ENCODE measurements around the gene SETD1B.
"Not testable (repeated sequence)": the region's sequence is repeated elsewhere in the genome, so short reads cannot be mapped to it uniquely, and the experiment has no call there.

Gene SETD1B

DNA sequence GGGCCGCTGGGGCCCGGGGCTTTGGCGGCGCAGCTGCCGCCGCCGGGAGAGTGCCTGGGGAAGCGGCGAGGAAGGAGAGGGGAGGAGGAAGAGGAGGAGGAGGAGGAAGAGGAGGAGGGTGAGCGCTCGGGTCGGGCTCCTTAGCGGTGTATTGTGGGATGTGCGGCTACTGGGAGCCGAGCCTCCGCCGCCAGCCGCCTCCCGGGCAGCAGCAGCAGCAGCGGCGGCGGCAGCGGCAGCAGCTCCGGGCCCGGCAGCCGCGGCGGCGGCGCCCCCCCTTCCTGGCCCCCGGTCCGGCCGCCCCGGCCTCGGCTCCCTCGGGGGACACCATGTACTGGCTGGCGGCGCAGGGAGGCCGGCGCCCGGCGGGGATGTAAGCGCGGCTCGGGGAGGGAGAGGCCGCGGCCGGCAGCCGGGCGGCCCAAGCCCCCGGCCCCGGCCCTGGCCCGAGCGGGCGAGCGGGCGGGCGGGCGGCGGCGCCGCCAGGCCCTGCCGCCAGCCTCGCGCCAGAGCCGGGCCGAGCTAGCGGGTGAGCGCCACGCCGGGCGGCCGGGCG, at the start of gene SETD1B:
Gene SETD1B (plus strand): TSS at position 149 of the 556 bp plus-strand sequence. CDS start 729 bp downstream, outside the sequence.
- no peak for DNase-seq (ENCODE audit: low read depth)

DNA sequence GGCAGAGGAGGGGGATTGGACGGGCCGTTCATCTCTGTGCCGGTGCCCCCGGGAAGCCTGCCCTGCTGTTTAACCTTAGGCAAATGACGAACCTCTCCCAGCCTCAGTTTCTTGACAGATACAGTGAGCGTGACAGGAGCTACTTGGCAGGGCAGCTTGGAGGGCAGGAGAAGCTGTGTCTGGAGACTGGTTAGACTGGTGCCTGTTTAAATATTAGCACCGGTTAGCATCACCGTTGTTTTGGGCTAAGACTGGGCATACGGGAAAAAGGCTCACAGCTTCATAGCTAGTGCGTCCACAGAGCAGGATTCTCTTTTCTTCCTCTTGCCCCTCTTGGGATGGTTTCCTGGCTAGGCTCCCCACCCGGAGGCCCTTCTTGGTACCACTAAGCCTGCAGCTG, 49.0 kb upstream of the SETD1B start:
- no peak for DNase-seq (ENCODE audit: low read depth)

GRCh38 chr12:121755591-121755990, 48.2 kb upstream of the SETD1B start:
- no peak for DNase-seq (ENCODE audit: low read depth)

GRCh38 chr12:121758536-121758935, 45.3 kb upstream of the SETD1B start:
- DNase-seq (ENCODE audit: low read depth), result not testable (repeated sequence)

GRCh38 chr12:121762269-121762668, 41.5 kb upstream of the SETD1B start:
- DNase-seq (ENCODE audit: low read depth), result no peak

DNA sequence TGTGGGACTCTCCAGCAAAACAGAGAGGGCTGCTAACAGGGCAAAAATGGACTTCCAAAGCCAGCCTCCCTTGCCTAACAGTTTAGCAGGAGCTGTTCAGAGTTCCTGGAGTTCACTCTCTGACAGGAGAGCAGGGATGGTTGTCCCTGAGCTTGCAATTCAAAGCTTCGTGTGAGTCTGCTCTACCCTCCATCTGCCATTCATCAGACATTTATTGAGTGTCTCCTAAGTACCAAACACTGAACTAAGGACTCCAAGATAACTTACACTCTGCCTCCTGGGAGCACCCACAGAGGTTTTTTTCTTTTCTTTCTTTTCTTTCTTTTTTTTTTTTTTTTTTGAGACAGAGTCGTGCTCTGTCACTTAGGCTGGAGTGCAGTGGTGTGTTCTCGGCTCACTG, 39.0 kb upstream of the SETD1B start:
- DNase-seq (ENCODE audit: low read depth), result no peak

DNA sequence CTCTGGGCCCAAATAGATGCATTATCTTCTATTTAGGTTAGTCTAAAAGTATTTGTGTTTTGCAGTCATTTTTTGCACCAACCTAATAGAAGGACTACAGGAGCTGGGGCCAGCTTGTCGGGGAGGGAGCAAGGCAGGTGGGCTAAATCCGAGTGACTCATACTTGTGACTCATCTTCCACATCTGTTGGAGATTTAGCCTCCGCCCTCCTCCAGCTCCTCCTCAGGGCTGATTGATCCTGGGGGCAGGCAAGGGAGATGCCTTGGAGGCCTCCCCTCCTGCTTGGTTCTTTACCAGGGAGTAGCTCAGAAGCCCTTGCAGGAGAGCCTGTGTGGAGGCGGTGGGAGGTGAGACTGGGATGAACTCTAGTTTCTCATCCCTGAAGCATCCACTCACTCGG, 38.2 kb upstream of the SETD1B start:
- no peak for DNase-seq (ENCODE audit: low read depth)

DNA sequence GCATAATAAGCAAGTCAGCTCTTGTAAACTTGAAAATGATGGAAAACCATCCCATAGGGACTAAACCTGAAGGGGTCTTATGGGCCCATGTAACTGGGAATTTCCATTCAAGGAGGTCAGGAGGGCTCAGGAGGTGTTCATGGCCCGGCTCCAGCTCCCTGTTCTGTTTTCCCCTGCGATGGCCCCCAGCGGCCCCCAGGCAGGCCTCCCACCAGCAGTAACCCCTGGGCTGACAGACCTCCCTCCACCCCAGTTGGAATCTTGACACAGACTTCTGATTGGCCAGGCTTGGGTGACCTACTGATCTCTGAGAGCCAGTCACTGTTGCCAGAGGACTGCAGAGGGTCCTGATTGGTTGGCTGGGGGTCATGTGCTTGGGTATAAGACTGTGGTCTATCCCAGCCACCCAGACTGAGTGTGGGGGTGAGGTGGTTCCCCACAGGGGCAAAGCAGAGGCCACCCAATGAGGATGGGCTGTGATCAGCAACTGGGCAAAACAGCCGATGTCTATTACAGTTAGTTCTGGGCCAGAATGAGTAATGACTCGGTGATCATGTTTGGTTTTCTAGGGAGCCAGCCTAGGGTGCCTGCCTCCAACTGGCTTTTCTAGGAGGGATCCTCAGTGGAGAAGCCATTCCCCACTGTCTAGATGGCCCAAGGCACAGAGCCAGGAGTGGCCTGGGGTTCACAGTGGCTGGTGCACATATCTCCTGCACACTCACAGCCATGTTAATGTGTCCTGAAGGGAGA, 37.3 kb upstream of the SETD1B start:
- no peak for DNase-seq (ENCODE audit: low read depth)

DNA sequence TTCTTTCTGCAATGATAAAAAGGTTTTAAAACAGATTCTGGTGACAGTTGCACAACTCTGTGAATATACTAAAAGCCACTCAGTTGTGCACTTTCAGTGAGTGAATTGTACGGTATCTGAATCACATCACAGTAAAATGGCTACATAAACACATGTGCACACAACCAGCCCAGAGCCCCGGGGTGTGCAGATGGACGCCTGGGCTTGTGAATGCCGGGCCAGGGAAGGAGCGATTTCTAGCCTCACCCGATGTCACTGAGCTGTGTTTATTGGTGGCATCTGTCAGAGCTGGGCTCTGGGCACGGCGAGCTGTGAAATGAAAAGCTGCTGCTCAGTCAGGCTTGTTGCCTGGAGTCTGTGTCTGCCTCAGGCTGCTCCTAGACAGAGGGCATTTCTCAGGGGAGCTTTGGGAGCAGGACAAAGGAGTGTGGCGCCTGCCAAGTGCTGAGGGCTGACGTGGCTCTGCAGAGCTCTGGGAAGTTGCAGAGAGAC, 36.2 kb upstream of the SETD1B start:
- DNase-seq (ENCODE audit: low read depth), result no peak

DNA sequence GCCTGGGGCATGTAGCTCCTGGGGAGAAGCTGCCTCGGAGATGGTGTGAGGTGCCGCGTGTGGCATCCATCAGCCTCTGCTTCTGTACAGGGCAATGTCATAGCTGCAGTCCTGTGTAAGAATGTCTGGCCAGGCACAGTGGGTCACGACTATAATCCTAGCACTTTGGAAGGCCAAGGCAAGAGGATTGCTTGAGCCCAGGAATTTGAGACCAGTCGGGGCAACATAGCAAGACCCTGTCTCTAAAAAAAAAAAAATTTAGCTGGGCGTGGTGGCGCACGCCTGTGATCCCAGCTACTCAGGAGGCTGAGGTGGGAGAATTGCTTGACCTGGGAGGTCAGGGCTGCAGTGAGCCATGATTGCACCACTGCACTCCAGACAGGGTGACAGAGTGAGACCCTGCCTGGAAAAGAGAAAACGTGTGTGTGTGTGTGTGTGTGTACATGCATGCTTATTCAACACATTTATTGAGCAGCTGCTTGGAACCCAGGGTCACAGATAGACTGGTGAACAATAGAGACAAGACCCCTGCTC, 34.4 kb upstream of the SETD1B start:
- no peak for DNase-seq (ENCODE audit: low read depth)

GRCh38 chr12:121769831-121770301, 33.9 kb upstream of the SETD1B start:
- DNase-seq (ENCODE audit: low read depth), result no peak

DNA sequence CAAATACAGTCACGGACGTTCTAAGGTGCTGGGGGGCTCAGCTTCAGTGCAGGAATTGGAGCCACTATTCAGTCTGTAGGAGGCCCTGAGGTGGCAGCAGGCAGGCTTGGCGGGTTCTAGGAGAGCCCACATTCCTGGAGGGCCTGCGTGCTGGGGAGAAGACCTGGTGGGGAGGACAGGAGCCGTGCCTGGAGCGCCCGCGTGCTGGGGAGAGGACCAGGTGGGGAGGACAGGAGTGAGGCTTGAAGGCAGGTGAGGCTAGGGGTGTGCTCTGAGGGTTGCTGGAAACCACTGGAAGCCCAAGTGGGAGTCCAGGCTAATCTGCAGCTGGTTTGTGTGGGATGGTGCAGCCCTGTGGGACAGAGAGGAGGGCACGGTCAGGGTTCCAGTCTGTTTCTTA, 33.4 kb upstream of the SETD1B start:
- no peak for DNase-seq (ENCODE audit: low read depth)

DNA sequence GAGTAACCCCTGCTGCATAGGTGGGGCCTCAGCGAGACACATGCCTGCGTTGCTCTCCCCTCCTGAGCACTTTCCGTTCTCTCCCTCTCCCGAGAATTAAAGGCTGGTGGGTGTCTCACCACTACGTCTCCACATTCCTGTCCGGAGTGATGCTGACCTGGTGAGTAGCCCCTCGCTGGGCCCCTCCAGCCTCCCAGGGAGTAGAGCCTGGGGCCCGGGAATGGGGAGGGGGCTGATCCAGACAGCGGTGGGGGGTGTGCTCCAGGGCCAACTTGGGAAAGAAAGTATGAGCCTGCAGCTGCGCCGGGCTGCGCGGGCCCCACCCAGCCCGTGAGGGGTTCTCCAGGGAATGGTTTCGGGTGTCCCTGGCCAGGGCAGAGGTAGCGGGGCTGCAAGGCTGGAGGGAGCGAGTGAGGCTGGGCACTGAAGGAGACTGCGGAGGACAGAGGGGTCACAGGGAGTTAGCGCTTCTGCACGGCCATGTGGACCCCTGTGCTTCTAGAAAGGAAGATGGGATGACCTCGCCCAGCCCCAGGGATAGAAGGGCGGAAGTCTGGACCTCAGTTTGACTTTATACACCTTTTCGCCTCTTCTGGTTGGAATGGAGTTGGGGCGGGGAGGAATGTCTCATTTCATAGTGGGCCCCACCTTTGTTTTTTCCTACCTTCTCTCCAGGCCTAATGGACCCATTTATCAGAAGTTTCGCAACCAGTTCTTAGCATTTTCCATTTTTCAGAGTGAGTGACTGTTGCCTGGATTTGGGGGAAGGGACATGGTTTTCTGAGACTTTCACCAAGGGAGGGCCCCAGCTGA, 32.8 kb upstream of the SETD1B start:
- DNase-seq (ENCODE audit: low read depth), result no peak

- DNase-seq (ENCODE audit: low read depth), result peak; percentile 64
Measured at GRCh38 chr12:121773011-121773777, 30.6 kb upstream of the SETD1B start.

- DNase-seq (ENCODE audit: low read depth), result no peak
Measured at GRCh38 chr12:121774968-121775474, 28.8 kb upstream of the SETD1B start.

GRCh38 chr12:121775501-121775900, 28.3 kb upstream of the SETD1B start:
- DNase-seq (ENCODE audit: low read depth), result no peak

GRCh38 chr12:121776190-121777098, 27.4 kb upstream of the SETD1B start:
- peak; percentile 86 for DNase-seq (ENCODE audit: low read depth)

- no peak for DNase-seq (ENCODE audit: low read depth)
Measured at GRCh38 chr12:121778567-121779421, 25.0 kb upstream of the SETD1B start.

DNA sequence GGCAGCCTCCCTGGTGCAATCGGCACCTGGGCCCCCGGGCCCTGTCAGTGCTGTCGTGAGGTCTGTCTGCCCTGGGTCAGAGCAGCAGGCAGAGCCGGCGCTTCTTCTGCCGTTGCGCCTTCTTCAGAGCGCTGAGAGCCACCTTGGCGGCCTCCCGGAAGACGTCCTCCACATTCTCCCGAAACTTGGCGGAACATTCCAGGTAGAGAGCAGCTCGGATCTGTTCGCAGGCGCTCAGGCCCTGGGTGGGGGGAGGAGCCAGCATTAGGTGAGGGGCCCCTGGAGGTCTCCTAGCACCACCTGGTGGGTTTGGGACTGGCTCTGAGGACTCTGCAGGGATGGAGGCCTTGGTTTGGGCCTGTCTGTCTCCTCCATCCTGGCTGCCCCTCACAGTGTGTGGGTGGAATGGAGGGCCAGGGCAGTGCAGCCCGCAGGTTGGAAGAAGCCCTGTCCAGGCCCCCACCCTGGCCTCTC, 24.4 kb upstream of the SETD1B start:
- no peak for DNase-seq (ENCODE audit: low read depth)
